Panc1 (cell line): ENCODE data around the gene ADAM23.

Experiments
- POLR2AphosphoS5 ChIP-seq: IDR thresholded peaks from 2 replicates; pipeline ENCODE4 v1.6.1; 2012; ENCODE audit warnings: mild to moderate bottlenecking, low read depth, low read length, moderate library complexity
- TCF7L2 ChIP-seq: IDR thresholded peaks from 2 replicates; pipeline ENCODE4 v1.6.1; 2011; ENCODE audit warnings: mild to moderate bottlenecking, low read depth, low read length, inconsistent platforms
- TF ChIP-seq, protein P1 (sequence below): fragments of 450-650 bp; IDR thresholded peaks from 2 replicates; pipeline ENCODE4 v1.5.1; 2017; ENCODE audit warnings: mild to moderate bottlenecking
- TF ChIP-seq, protein P2 (sequence below), 2 experiments: IDR thresholded peaks; 2 replicates each; pipeline ENCODE4 v1.6.1; 2011 to 2012; ENCODE audit warnings: low read depth in 2 of 2, control low read depth in 1 of 2, low read length in 1 of 2, mild to moderate bottlenecking in 1 of 2, moderate library complexity in 1 of 2; ENCODE audit not compliant: insufficient read depth in 1 of 2

DNA sequence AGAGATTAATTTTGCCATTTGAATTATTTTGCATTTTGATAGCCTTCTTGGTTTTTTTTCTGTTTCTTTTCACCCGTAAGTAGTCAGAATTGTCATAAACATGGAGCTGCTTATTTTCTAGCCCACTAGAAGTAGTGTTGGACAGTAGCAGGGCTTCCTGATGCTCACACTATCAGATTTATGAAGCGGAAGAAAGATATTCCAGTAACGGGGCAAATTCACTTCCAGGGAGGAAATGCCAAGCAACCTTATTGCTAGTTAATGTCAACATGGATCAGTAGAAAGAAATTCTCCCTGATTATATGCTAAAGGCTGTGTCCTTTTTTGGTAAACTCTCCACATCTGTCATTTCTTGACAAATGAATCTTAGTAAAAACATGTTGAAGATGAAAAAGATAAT is 19.2 kb upstream of the ADAM23 start:
- TF ChIP-seq, protein P1, sequence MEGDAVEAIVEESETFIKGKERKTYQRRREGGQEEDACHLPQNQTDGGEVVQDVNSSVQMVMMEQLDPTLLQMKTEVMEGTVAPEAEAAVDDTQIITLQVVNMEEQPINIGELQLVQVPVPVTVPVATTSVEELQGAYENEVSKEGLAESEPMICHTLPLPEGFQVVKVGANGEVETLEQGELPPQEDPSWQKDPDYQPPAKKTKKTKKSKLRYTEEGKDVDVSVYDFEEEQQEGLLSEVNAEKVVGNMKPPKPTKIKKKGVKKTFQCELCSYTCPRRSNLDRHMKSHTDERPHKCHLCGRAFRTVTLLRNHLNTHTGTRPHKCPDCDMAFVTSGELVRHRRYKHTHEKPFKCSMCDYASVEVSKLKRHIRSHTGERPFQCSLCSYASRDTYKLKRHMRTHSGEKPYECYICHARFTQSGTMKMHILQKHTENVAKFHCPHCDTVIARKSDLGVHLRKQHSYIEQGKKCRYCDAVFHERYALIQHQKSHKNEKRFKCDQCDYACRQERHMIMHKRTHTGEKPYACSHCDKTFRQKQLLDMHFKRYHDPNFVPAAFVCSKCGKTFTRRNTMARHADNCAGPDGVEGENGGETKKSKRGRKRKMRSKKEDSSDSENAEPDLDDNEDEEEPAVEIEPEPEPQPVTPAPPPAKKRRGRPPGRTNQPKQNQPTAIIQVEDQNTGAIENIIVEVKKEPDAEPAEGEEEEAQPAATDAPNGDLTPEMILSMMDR = no peak
- TF ChIP-seq POLR2AphosphoS5 (no peak), TCF7L2 (no peak)
- TF ChIP-seq, protein P2, sequence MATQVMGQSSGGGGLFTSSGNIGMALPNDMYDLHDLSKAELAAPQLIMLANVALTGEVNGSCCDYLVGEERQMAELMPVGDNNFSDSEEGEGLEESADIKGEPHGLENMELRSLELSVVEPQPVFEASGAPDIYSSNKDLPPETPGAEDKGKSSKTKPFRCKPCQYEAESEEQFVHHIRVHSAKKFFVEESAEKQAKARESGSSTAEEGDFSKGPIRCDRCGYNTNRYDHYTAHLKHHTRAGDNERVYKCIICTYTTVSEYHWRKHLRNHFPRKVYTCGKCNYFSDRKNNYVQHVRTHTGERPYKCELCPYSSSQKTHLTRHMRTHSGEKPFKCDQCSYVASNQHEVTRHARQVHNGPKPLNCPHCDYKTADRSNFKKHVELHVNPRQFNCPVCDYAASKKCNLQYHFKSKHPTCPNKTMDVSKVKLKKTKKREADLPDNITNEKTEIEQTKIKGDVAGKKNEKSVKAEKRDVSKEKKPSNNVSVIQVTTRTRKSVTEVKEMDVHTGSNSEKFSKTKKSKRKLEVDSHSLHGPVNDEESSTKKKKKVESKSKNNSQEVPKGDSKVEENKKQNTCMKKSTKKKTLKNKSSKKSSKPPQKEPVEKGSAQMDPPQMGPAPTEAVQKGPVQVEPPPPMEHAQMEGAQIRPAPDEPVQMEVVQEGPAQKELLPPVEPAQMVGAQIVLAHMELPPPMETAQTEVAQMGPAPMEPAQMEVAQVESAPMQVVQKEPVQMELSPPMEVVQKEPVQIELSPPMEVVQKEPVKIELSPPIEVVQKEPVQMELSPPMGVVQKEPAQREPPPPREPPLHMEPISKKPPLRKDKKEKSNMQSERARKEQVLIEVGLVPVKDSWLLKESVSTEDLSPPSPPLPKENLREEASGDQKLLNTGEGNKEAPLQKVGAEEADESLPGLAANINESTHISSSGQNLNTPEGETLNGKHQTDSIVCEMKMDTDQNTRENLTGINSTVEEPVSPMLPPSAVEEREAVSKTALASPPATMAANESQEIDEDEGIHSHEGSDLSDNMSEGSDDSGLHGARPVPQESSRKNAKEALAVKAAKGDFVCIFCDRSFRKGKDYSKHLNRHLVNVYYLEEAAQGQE (IDR thresholded peaks at IDR 0.05; ENCODE audit: insufficient read depth in 1 of 2, low read depth in 2 of 2, low read length in 1 of 2) = no peak
